H1 (cell line): ENCODE data around the gene RABL6. TPM values are rescaled to one million over a fixed set of nuclear protein-coding genes. Genes with fewer than 3 reads are reported as not detected.

Experiments
- CTCF ChIA-PET: fragments of 300-600 bp; sonication (Branson Sonifier 250); formaldehyde crosslinking; loops from one replicate; lab custom pipeline; 2021; ENCODE audit not compliant: partially characterized antibody; lab: Charles Lee
- POLR2A ChIA-PET: fragments of 300-600 bp; sonication (Branson Sonifier 250); formaldehyde crosslinking; loops from one replicate; lab custom pipeline; 2021; ENCODE audit warnings: inconsistent platforms; ENCODE audit not compliant: partially characterized antibody; lab: Charles Lee
- DNase-seq, 2 experiments: peaks; one replicate each; pipeline versions ENCODE4 v3.0.0 to v3.0.0-alpha.2; 2010 to 2022; ENCODE audit warnings: low spot score in 2 of 2, low read depth in 1 of 2, mixed read lengths in 1 of 2
- FAIRE-seq: peaks from 2 replicates; lab custom pipeline; 2011; peaks lifted over from hg19 to GRCh38; lab: Jason Lieb, UNC
- H2AFZ ChIP-seq: 2 replicates; pipeline ENCODE4 v1.8.1; 2012; ENCODE audit warnings: low read length, inconsistent platforms
- H2AK5ac ChIP-seq: 2 replicates; pipeline ENCODE4 v1.6.1; 2013; ENCODE audit warnings: low read depth, low read length
- H2BK120ac ChIP-seq: replicated peaks from 2 replicates; pipeline ENCODE3; 2013; ENCODE audit warnings: low read depth, low read length, inconsistent platforms
- H2BK12ac ChIP-seq: 2 replicates; pipeline ENCODE4 v1.6.1; 2013; ENCODE audit warnings: low read depth, low read length
- H2BK15ac ChIP-seq: 2 replicates; pipeline ENCODE4 v1.6.1; 2013; ENCODE audit warnings: low read length
- H2BK20ac ChIP-seq: 2 replicates; pipeline ENCODE4 v1.6.1; 2013; ENCODE audit warnings: low read length
- H2BK5ac ChIP-seq: 2 replicates; pipeline ENCODE4 v1.6.1; 2013; ENCODE audit warnings: low read depth, low read length
- H3K14ac ChIP-seq: 2 replicates; pipeline ENCODE4 v1.6.1; 2013; ENCODE audit warnings: inconsistent platforms; ENCODE audit not compliant: insufficient read length
- H3K18ac ChIP-seq: 2 replicates; pipeline ENCODE4 v1.6.1; 2013; ENCODE audit warnings: low read length; ENCODE audit errors: extremely low read depth
- H3K23ac ChIP-seq: 2 replicates; pipeline ENCODE4 v1.6.1; 2013; ENCODE audit warnings: inconsistent platforms; ENCODE audit not compliant: insufficient read length
- H3K23me2 ChIP-seq: 2 replicates; pipeline ENCODE4 v1.6.1; 2013; ENCODE audit warnings: low read depth, low read length
- H3K27ac ChIP-seq: 2 replicates; pipeline ENCODE4 v1.6.1; 2011; ENCODE audit warnings: low read depth, low read length, inconsistent platforms
- H3K27me3 ChIP-seq, 4 experiments: replicated peaks in 1 of 4; 1 replicate in 1 of 4; 2 replicates in 3 of 4; pipeline versions ENCODE4 v1.6.1 to v1.8.1; 2011 to 2013; ENCODE audit warnings: low read length in 3 of 4, mild to moderate bottlenecking in 3 of 4, inconsistent platforms in 2 of 4, mixed read lengths in 2 of 4, moderate library complexity in 1 of 4; ENCODE audit not compliant: control insufficient read depth in 3 of 4, insufficient read depth in 3 of 4; ENCODE audit errors: extremely low read depth in 1 of 4
- H3K36me3 ChIP-seq, 4 experiments: 2 replicates each; pipeline versions ENCODE4 v1.6.1 to v1.8.1; 2011 to 2013; ENCODE audit warnings: mild to moderate bottlenecking in 4 of 4, low read length in 3 of 4, moderate library complexity in 2 of 4, control low read depth in 1 of 4, inconsistent platforms in 1 of 4; ENCODE audit not compliant: insufficient read depth in 4 of 4, control insufficient read depth in 2 of 4
- H3K4ac ChIP-seq: replicated peaks from 2 replicates; pipeline ENCODE3; 2013; ENCODE audit warnings: low read length, low read depth, mixed read lengths, inconsistent platforms; ENCODE audit not compliant: insufficient read length
- H3K4me1 ChIP-seq, 4 experiments: replicated peaks in 1 of 4; 1 replicate in 1 of 4; 2 replicates in 3 of 4; pipeline versions ENCODE4 v1.6.1 to v1.8.1; 2011 to 2013; ENCODE audit warnings: low read length in 3 of 4, inconsistent platforms in 2 of 4, mixed read lengths in 1 of 4; ENCODE audit not compliant: insufficient read depth in 4 of 4, control insufficient read depth in 3 of 4
- H3K4me2 ChIP-seq, 2 experiments: 2 replicates each; pipeline versions ENCODE4 v1.6.1 to v1.8.1; 2011 to 2013; ENCODE audit warnings: low read depth in 2 of 2, low read length in 2 of 2, control low read depth in 1 of 2, inconsistent platforms in 1 of 2, mild to moderate bottlenecking in 1 of 2; ENCODE audit not compliant: insufficient read depth in 1 of 2
- H3K4me3 ChIP-seq, 4 experiments: fragments of 200-600, 300-600 bp in 1 of 4; sonication (generic), shearing (Covaris generic), sonication (Bioruptor Twin) in 1 of 4; 2 replicates each; pipeline versions ENCODE4 v1.5.1 to v1.8.1; 2011 to 2016; ENCODE audit warnings: low read length in 4 of 4, low read depth in 3 of 4, control low read depth in 2 of 4, inconsistent platforms in 2 of 4, mild to moderate bottlenecking in 2 of 4, mixed read lengths in 1 of 4, moderate library complexity in 1 of 4; ENCODE audit not compliant: insufficient read depth in 2 of 4; ENCODE audit errors: extremely low read depth in 1 of 4
- H3K56ac ChIP-seq: replicated peaks from 2 replicates; pipeline ENCODE3; 2013; ENCODE audit warnings: low read depth, mild to moderate bottlenecking, mixed read lengths, low read length, inconsistent platforms; ENCODE audit not compliant: insufficient read length
- H3K79me1 ChIP-seq: 2 replicates; pipeline ENCODE4 v1.6.1; 2013; ENCODE audit warnings: low read depth, low read length, control low read depth
- H3K79me2 ChIP-seq, 2 experiments: 2 replicates each; pipeline versions ENCODE4 v1.6.1 to v1.8.1; 2012 to 2013; ENCODE audit warnings: low read length in 2 of 2, mild to moderate bottlenecking in 2 of 2, inconsistent platforms in 1 of 2; ENCODE audit not compliant: insufficient read depth in 2 of 2, control insufficient read depth in 1 of 2
- H3K9ac ChIP-seq, 4 experiments: replicated peaks in 1 of 4; 1 replicate in 1 of 4; 2 replicates in 3 of 4; pipeline versions ENCODE4 v1.6.1 to v1.8.1; 2011 to 2013; ENCODE audit warnings: low read depth in 3 of 4, low read length in 3 of 4, control low read depth in 2 of 4, mild to moderate bottlenecking in 2 of 4, moderate library complexity in 2 of 4, inconsistent platforms in 1 of 4; ENCODE audit errors: extremely low read depth in 1 of 4
- H3K9me3 ChIP-seq, 2 experiments: 2 replicates each; pipeline versions ENCODE4 v1.6.1 to v1.8.1; 2012 to 2013; ENCODE audit warnings: mild to moderate bottlenecking in 2 of 2, moderate library complexity in 2 of 2, control low read depth in 1 of 2, inconsistent platforms in 1 of 2, low read depth in 1 of 2, low read length in 1 of 2, mixed read lengths in 1 of 2; ENCODE audit not compliant: insufficient read depth in 2 of 2
- H4K20me1 ChIP-seq, 2 experiments: replicated peaks in 1 of 2; 2 replicates each; pipeline versions ENCODE3 to v1.8.1; 2011 to 2013; ENCODE audit warnings: inconsistent platforms in 2 of 2, low read length in 2 of 2, mild to moderate bottlenecking in 1 of 2; ENCODE audit not compliant: insufficient read depth in 2 of 2, control insufficient read depth in 1 of 2
- H4K5ac ChIP-seq: 2 replicates; pipeline ENCODE4 v1.6.1; 2013; ENCODE audit warnings: low read length, low read depth, mixed read lengths, inconsistent platforms; ENCODE audit not compliant: insufficient read length
- H4K8ac ChIP-seq: 2 replicates; pipeline ENCODE4 v1.8.0; 2013; ENCODE audit warnings: mild to moderate bottlenecking, moderate library complexity, low read length, inconsistent platforms; ENCODE audit not compliant: insufficient read depth; ENCODE audit errors: extremely low read depth
- H4K91ac ChIP-seq: replicated peaks from 2 replicates; pipeline ENCODE3; 2013; ENCODE audit warnings: low read length, mixed read lengths, inconsistent platforms; ENCODE audit not compliant: insufficient read length
- BACH1 ChIP-seq: IDR thresholded peaks from 2 replicates; pipeline ENCODE4 v1.6.1; 2012; ENCODE audit warnings: low read length, improper control_type of control experiment
- CBX8 ChIP-seq: fragments of 300-800, 300-1000 bp; sonication (generic); IDR thresholded peaks from 2 replicates; pipeline ENCODE4 v1.7.1; 2016; ENCODE audit warnings: low read depth, low read length, borderline replicate concordance
- CREB1 ChIP-seq: IDR thresholded peaks from 2 replicates; pipeline ENCODE4 v1.6.1; 2012; ENCODE audit warnings: inconsistent platforms
- CTBP2 ChIP-seq: IDR thresholded peaks from 2 replicates; pipeline ENCODE4 v1.7.0; 2011; ENCODE audit warnings: borderline replicate concordance, mild to moderate bottlenecking, moderate library complexity, mixed read lengths, low read length; ENCODE audit not compliant: insufficient read depth, insufficient read length
- GTF2F1 ChIP-seq: IDR thresholded peaks from 2 replicates; pipeline ENCODE4 v1.6.1; 2012; ENCODE audit warnings: low read depth, low read length, improper control_type of control experiment, borderline replicate concordance
- JUN ChIP-seq: IDR thresholded peaks from 2 replicates; pipeline ENCODE4 v1.6.1; 2011; ENCODE audit warnings: low read depth, mild to moderate bottlenecking, improper control_type of control experiment, low read length
- JUND ChIP-seq: IDR thresholded peaks from 2 replicates; pipeline ENCODE4 v1.6.1; 2011; ENCODE audit warnings: mild to moderate bottlenecking, improper control_type of control experiment, low read length
- KDM4A ChIP-seq: IDR thresholded peaks from one replicate; pipeline ENCODE4 v1.7.1; 2012; ENCODE audit warnings: low read depth, mild to moderate bottlenecking, moderate library complexity, low read length, inconsistent platforms; ENCODE audit not compliant: severe bottlenecking
- RBBP5 ChIP-seq: IDR thresholded peaks from 2 replicates; pipeline ENCODE4 v1.7.1; 2012; ENCODE audit warnings: low read depth, mild to moderate bottlenecking, inconsistent platforms, low read length, moderate library complexity, borderline replicate concordance
- SAP30 ChIP-seq: fragments of 300-600 bp; sonication (generic); IDR thresholded peaks from 2 replicates; pipeline ENCODE4 v1.7.1; 2012; ENCODE audit warnings: low read length, moderate library complexity, mild to moderate bottlenecking, inconsistent platforms; ENCODE audit not compliant: insufficient read depth, insufficient replicate concordance
- SIX5 ChIP-seq: IDR thresholded peaks from 2 replicates; pipeline ENCODE4 v1.6.1; 2011; ENCODE audit warnings: mild to moderate bottlenecking, low read depth, low read length
- SP1 ChIP-seq: IDR thresholded peaks from 2 replicates; pipeline ENCODE4 v1.6.1; 2011; ENCODE audit warnings: low read depth, low read length
- SP4 ChIP-seq: IDR thresholded peaks from 2 replicates; pipeline ENCODE4 v1.6.1; 2012; ENCODE audit warnings: low read length, inconsistent platforms
- ZNF274 ChIP-seq: IDR thresholded peaks from 2 replicates; pipeline ENCODE4 v1.7.0; 2012; ENCODE audit warnings: low read length, borderline replicate concordance; ENCODE audit errors: extremely low read depth
- WGBS, 2 experiments: shearing (Covaris generic) in 1 of 2; methylation state at CpG; one replicate each; pipeline versions ENCODE4 v1.1.6 to v1.1.7; 2013 to 2015; ENCODE audit warnings: low lambda C conversion rate in 2 of 2, mixed read lengths in 2 of 2, inconsistent platforms in 1 of 2, low coverage in 1 of 2, missing lambda C conversion rate in 1 of 2; ENCODE audit not compliant: insufficient replicate concordance in 2 of 2, insufficient coverage in 1 of 2, insufficient read length in 1 of 2; ENCODE audit errors: extremely low coverage in 1 of 2, missing lambda C conversion rate in 1 of 2; 5-methylcytosine and 5-hydroxymethylcytosine counted together
- polyA plus RNA-seq, 7 experiments: library from polyadenylated mRNA; depleted of rRNA in 3 of 7; stranded (reverse) in 5 of 7; unstranded in 2 of 7; fragments of >200 nt in 5 of 7; fragments of 200-250 nt in 2 of 7; gene quantifications; 1 replicate in 5 of 7; 2 replicates in 1 of 7; 4 replicates in 1 of 7; pipeline versions ENCODE4 v1.2.1 to v1.2.3, GENCODE V29; 2011 to 2013; ENCODE audit warnings: missing spikeins in 2 of 7, mixed read lengths in 2 of 7
- total RNA-seq: library from RNA; stranded (reverse); fragmentation: NEBNext Ultra II Directional; extraction: Animal tissue kit (Norgen Biotek cat#: 25700); gene quantifications from 2 replicates; pipeline ENCODE4 v1.2.1, GENCODE V29; 2021

Gene RABL6
- total and polyA plus RNA-seq, 2 of the 8 experiments (the other 6 are each of a cell fraction or from before 2014, with no cell fraction given), result 70.1 to 130 TPM

DNA sequence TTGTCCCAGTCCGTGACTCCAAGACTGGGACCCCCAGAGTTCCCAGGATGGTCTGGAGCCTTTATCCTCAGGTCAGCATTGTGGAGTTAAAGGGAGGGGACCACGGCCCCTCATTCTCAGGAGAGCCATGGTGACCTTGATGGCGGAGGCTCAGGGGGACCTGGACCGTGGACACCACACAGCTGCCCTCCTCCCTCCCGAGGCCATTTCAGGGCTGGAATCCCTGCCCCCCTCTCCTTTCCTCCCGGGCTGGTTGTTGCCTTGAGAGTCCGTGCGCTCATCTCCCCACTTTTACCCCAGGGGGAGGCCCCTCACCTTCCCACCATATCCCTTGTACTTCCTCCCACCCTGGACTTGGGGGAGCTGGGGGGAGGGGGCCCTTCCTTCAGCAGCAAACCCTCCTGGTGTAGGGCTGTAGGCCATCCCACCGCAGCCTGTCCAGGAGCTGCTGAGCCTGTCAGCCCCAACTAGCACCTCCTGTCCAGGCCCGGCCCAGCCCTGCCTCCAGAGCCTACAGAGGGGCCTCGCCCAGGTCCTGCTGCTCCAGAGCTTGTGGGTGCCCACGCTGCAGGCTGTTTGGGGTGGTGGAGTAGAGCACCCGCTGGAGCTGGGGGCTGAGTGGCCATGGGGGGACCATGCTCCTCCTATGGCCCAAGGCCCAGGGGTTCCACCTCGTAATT is 20.2 kb downstream of the RABL6 start:
- no peak overlapping the region for H3K27ac ChIP-seq
- WGBS, 2 experiments, result 92% methylated on average over 10 of the region's 14 CpGs; no CpG with 5 or more reads in 1 of the 2 experiments
- no peak overlapping the region for H3K14ac ChIP-seq
- no peak overlapping the region; the same call in 1 of the 2 replicates for H4K8ac ChIP-seq
- no peak overlapping the region for H3K4ac ChIP-seq
- H3K23me2 ChIP-seq, result no peaks in the 10 kb centered on the region
- no peaks in the 10 kb centered on the region; a peak in 1 of 7 replicates for H3K4me1 ChIP-seq
- no peaks in the 10 kb centered on the region for H3K79me2 ChIP-seq
- no peak overlapping the region for H3K4me2 ChIP-seq
- peaks cover 17 to 59% (median 47%) of the 10 kb centered on the region in 4 experiments for H3K36me3 ChIP-seq
- FAIRE-seq, result no peak
- H3K27me3 ChIP-seq, result no peaks in the 10 kb centered on the region
- no peaks in the 10 kb centered on the region for H3K9me3 ChIP-seq
- CTCF ChIA-PET, result interaction anchor here (1.1 to 9.0 kb wide), 3 partner anchors 14 to 148 kb away, joined by 3 to 55 read pairs (median 3); partner anchors contain the start of gene AJM1
- H2AFZ ChIP-seq, result no peak overlapping the region
- H3K56ac ChIP-seq, result no peak overlapping the region
- H2BK120ac ChIP-seq, result no peak overlapping the region
- no peak overlapping the region for H2BK20ac ChIP-seq
- POLR2A ChIA-PET, result interaction anchor here (0.8 kb wide), 2 partner anchors 26 to 27 kb away, joined by 3 read pairs; no protein-coding TSS in a partner anchor
- DNase-seq, result no peak
- no peak overlapping the region for H2BK5ac ChIP-seq
- no peak overlapping the region for H2AK5ac ChIP-seq
- peaks cover 4% of the 10 kb centered on the region; the same call in 1 of the 2 replicates for H3K79me1 ChIP-seq
- H4K5ac ChIP-seq, result no peak overlapping the region
- H2BK12ac ChIP-seq, result no peak overlapping the region
- H3K18ac ChIP-seq, result no peak overlapping the region
- H2BK15ac ChIP-seq, result no peak overlapping the region
- no peak overlapping the region for H3K4me3 ChIP-seq
- H4K91ac ChIP-seq, result no peak overlapping the region
- H4K20me1 ChIP-seq, result peaks cover 9 to 33% of the 10 kb centered on the region in 2 experiments
- H3K23ac ChIP-seq, result no peak overlapping the region
- no peak overlapping the region for H3K9ac ChIP-seq
- TF ChIP-seq JUND (no peak), KDM4A (no peak), CBX8 (no peak), JUN (no peak), SP1 (no peak), RBBP5 (no peak), SP4 (no peak), CREB1 (no peak), CTBP2 (no peak), SAP30 (no peak), BACH1 (no peak), SIX5 (no peak), ZNF274 (no peak), GTF2F1 (no peak)
